K562 (cell line): ENCODE results near the gene C3. TPM values are rescaled to one million over a fixed set of nuclear protein-coding genes. Genes with fewer than 3 reads are reported as not detected.
A peak's percentile ranks its signal among the peaks of the same experiment; 100 is the strongest.

Source experiments
- CBFA2T2 ChIP-seq: fragments of 450-650 bp; conservative IDR thresholded peaks from 2 replicates; pipeline ENCODE4 v1.6.1; 2017; ENCODE audit warnings: mild to moderate bottlenecking
- DNMT1 ChIP-seq: fragments of 450-650 bp; IDR thresholded peaks from 2 replicates; pipeline ENCODE4 v1.6.1; 2016; ENCODE audit warnings: antibody characterized with exemption, mild to moderate bottlenecking
- ELF2 ChIP-seq: fragments of 250-450 bp; sonication (Bioruptor Pico); IDR thresholded peaks from 2 replicates; pipeline ENCODE4 v1.5.0; 2021; ENCODE audit warnings: mild to moderate bottlenecking
- ESRRA ChIP-seq: fragments of 450-650 bp; IDR thresholded peaks from 2 replicates; pipeline ENCODE4 v1.6.1; 2014; ENCODE audit warnings: low read depth, mild to moderate bottlenecking, moderate library complexity, borderline replicate concordance
- GATAD2B ChIP-seq: fragments of 450-650 bp; IDR thresholded peaks from 2 replicates; pipeline ENCODE4 v1.6.1; 2017; ENCODE audit warnings: mild to moderate bottlenecking, borderline replicate concordance
- ILK ChIP-seq: fragments of 450-650 bp; IDR thresholded peaks from 2 replicates; pipeline ENCODE4 v1.6.1; 2016; ENCODE audit warnings: missing genetic modification characterization, low read depth, mild to moderate bottlenecking, missing compliant biosample characterization, moderate library complexity, borderline replicate concordance
- MED1 ChIP-seq: sonication (generic); formaldehyde crosslinking; IDR thresholded peaks from 2 replicates; pipeline ENCODE4 v1.8.1; 2023; ENCODE audit warnings: missing genetic modification reagents, borderline replicate concordance
- MYC ChIP-seq, 2 experiments: fragments of 250-450 bp in 1 of 2; sonication (Bioruptor Pico) in 1 of 2; IDR thresholded peaks; 2 replicates each; pipeline versions ENCODE4 v1.5.1 to v1.6.1; 2012 to 2021; ENCODE audit warnings: low read depth in 2 of 2, borderline replicate concordance in 1 of 2, improper control_type of control experiment in 1 of 2, low read length in 1 of 2, mild to moderate bottlenecking in 1 of 2, moderate library complexity in 1 of 2
- SLC30A9 ChIP-seq: fragments of 250-450 bp; sonication (Bioruptor Pico); IDR thresholded peaks from 2 replicates; pipeline ENCODE4 v1.8.0; 2022; ENCODE audit warnings: mild to moderate bottlenecking, moderate library complexity
- SMARCA5 ChIP-seq: fragments of 450-650 bp; IDR thresholded peaks from 2 replicates; pipeline ENCODE4 v1.6.1; 2016
- SNIP1 ChIP-seq: fragments of 450-650 bp; IDR thresholded peaks from 2 replicates; pipeline ENCODE4 v1.7.1; 2017; ENCODE audit warnings: low read depth, mild to moderate bottlenecking
- ZNF24 ChIP-seq: fragments of 450-650 bp; IDR thresholded peaks from 2 replicates; pipeline ENCODE4 v1.6.1; 2016
- ZNF551 ChIP-seq: fragments of 250-450 bp; sonication (Bioruptor Pico); IDR thresholded peaks from 2 replicates; pipeline ENCODE4 v1.5.0; 2021; ENCODE audit warnings: mild to moderate bottlenecking, moderate library complexity
- ZSCAN29 ChIP-seq: fragments of 450-650 bp; IDR thresholded peaks from 2 replicates; pipeline ENCODE4 v1.6.1; 2017
- polyA plus RNA-seq, 8 experiments: library from polyadenylated mRNA; depleted of rRNA in 4 of 8; stranded (reverse) in 5 of 8; unstranded in 3 of 8; fragments of >200 nt; fragmentation: Nextera tagmentation in 2 of 8; fragmentation: Illumina TruSeq in 1 of 8; extraction: Ambion mirVana in 2 of 8; extraction: Trizol in 1 of 8; gene quantifications; 2 replicates each; pipeline versions ENCODE4 v1.2.1 to v1.2.3, GENCODE V29; 2011 to 2014; ENCODE audit warnings: inconsistent platforms in 1 of 8, missing spikeins in 1 of 8
- total RNA-seq, 7 experiments: library from RNA; depleted of rRNA in 6 of 7; stranded (reverse); fragments of >200 nt in 6 of 7; fragmentation: Illumina TruSeq in 2 of 7; extraction: Trizol in 2 of 7; gene quantifications; 2 replicates each; pipeline versions ENCODE4 v1.2.1 to v1.2.3, GENCODE V29; 2011 to 2021; ENCODE audit warnings: low replicate concordance in 1 of 7
- TF ChIP-seq, protein P1 (sequence below): fragments of 450-650 bp; formaldehyde crosslinking; IDR thresholded peaks from 2 replicates; pipeline ENCODE4 v1.4.0; 2020; ENCODE audit warnings: mild to moderate bottlenecking, moderate library complexity
- TF ChIP-seq, protein P2 (sequence below): fragments of 250-450 bp; sonication (Bioruptor Pico); IDR thresholded peaks from 2 replicates; pipeline ENCODE4 v1.5.0; 2021; ENCODE audit warnings: mild to moderate bottlenecking, borderline replicate concordance
- TF ChIP-seq, protein P3 (sequence below), 2 experiments: fragments of 450-650 bp; conservative IDR thresholded peaks; 2 replicates each; pipeline ENCODE4 v1.6.1; 2017; ENCODE audit warnings: mild to moderate bottlenecking in 2 of 2, moderate library complexity in 2 of 2
- TF ChIP-seq, protein P4 (sequence below): sonication (generic); formaldehyde crosslinking; IDR thresholded peaks from 2 replicates; pipeline ENCODE4 v1.9.0; 2022; ENCODE audit warnings: mild to moderate bottlenecking, missing genetic modification reagents
- TF ChIP-seq, protein P5 (sequence below): IDR thresholded peaks from 3 replicates; pipeline ENCODE4 v1.6.1; 2011; ENCODE audit warnings: borderline replicate concordance, mild to moderate bottlenecking, moderate library complexity; ENCODE audit not compliant: insufficient read length; ENCODE audit errors: extremely low read depth

The C3 gene
- total and polyA plus RNA-seq, 9 of the 15 experiments (the other 6 are each of a cell fraction or from before 2014, with no cell fraction given), result 0.59 to 10.6 (median 2.2) TPM

DNA sequence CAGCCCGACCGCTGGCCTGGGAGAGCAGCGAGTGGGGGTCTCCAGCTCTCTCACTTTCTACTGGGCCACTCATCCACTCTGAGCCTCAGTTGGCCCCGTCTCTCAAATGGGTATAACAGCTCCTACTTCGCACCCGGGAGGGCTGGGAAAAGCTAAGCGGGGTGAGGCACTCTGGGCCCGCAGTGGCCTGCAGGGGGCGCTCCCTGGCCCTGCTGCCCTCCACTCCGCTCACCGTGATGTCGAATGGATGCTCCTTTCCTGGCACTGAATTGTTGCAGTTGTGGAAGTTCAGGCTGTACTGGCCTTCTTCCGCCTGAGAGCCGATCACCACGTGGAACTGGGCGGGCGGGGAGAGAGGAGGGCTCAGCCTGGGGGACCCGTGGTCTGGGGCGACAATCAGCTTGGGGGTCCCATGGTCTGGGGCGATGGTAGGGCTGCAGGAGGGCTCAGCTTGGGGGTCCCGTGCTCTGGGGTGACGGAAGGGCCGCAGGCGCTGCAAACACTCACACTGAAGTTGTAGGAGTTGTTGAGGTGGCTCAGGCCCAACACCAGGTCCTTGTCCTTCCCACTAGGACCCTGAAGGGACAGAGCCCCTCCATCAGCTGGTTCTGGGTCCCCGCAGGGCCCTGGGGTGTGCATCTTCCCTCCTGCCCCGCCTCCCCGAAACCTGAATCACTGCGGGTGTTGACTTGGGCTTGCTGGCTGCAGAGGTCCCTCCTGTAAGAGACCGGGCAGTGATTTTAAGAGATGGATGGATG is 13.1 kb upstream of the C3 start (continued):
- TF ChIP-seq, protein P1, sequence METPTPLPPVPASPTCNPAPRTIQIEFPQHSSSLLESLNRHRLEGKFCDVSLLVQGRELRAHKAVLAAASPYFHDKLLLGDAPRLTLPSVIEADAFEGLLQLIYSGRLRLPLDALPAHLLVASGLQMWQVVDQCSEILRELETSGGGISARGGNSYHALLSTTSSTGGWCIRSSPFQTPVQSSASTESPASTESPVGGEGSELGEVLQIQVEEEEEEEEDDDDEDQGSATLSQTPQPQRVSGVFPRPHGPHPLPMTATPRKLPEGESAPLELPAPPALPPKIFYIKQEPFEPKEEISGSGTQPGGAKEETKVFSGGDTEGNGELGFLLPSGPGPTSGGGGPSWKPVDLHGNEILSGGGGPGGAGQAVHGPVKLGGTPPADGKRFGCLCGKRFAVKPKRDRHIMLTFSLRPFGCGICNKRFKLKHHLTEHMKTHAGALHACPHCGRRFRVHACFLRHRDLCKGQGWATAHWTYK (CRISPR knock-in tag), result no peak
- TF ChIP-seq GATAD2B (no peak), ELF2 (no peak), ZNF24 (peak; percentile 37; the same call in 1 of the 2 replicates), ESRRA (0 out of 2 replicates have a peak, but pooled peaks have one; percentile 15), DNMT1 (no peak), ILK (tag) (no peak), SNIP1 (no peak), SMARCA5 (peak; percentile 91), ZNF551 (CRISPR knock-in tag) (no peak), ZSCAN29 (no peak), SLC30A9 (CRISPR knock-in tag) (no peak), MYC (IDR thresholded peaks at IDR 0.05; ENCODE audit: low read depth, low read length) (no peak), MYC (CRISPR knock-in tag; IDR thresholded peaks at IDR 0.05; ENCODE audit: borderline replicate concordance, low read depth) (no peak), CBFA2T2 (no peak), MED1 (no peak)
- TF ChIP-seq, protein P2, sequence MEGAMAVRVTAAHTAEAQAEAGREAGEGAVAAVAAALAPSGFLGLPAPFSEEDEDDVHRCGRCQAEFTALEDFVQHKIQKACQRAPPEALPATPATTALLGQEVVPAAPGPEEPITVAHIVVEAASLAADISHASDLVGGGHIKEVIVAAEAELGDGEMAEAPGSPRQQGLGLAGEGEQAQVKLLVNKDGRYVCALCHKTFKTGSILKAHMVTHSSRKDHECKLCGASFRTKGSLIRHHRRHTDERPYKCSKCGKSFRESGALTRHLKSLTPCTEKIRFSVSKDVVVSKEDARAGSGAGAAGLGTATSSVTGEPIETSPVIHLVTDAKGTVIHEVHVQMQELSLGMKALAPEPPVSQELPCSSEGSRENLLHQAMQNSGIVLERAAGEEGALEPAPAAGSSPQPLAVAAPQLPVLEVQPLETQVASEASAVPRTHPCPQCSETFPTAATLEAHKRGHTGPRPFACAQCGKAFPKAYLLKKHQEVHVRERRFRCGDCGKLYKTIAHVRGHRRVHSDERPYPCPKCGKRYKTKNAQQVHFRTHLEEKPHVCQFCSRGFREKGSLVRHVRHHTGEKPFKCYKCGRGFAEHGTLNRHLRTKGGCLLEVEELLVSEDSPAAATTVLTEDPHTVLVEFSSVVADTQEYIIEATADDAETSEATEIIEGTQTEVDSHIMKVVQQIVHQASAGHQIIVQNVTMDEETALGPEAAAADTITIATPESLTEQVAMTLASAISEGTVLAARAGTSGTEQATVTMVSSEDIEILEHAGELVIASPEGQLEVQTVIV (CRISPR knock-in tag), result no peak
- TF ChIP-seq, protein P3, sequence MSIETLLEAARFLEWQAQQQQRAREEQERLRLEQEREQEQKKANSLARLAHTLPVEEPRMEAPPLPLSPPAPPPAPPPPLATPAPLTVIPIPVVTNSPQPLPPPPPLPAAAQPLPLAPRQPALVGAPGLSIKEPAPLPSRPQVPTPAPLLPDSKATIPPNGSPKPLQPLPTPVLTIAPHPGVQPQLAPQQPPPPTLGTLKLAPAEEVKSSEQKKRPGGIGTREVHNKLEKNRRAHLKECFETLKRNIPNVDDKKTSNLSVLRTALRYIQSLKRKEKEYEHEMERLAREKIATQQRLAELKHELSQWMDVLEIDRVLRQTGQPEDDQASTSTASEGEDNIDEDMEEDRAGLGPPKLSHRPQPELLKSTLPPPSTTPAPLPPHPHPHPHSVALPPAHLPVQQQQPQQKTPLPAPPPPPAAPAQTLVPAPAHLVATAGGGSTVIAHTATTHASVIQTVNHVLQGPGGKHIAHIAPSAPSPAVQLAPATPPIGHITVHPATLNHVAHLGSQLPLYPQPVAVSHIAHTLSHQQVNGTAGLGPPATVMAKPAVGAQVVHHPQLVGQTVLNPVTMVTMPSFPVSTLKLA (conservative IDR thresholded peaks at IDR 0.05), result no peak
- TF ChIP-seq, protein P4, sequence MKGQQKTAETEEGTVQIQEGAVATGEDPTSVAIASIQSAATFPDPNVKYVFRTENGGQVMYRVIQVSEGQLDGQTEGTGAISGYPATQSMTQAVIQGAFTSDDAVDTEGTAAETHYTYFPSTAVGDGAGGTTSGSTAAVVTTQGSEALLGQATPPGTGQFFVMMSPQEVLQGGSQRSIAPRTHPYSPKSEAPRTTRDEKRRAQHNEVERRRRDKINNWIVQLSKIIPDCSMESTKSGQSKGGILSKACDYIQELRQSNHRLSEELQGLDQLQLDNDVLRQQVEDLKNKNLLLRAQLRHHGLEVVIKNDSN (CRISPR knock-in tag), result peak; percentile 14; the same call in 1 of the 2 replicates
- TF ChIP-seq, protein P5, sequence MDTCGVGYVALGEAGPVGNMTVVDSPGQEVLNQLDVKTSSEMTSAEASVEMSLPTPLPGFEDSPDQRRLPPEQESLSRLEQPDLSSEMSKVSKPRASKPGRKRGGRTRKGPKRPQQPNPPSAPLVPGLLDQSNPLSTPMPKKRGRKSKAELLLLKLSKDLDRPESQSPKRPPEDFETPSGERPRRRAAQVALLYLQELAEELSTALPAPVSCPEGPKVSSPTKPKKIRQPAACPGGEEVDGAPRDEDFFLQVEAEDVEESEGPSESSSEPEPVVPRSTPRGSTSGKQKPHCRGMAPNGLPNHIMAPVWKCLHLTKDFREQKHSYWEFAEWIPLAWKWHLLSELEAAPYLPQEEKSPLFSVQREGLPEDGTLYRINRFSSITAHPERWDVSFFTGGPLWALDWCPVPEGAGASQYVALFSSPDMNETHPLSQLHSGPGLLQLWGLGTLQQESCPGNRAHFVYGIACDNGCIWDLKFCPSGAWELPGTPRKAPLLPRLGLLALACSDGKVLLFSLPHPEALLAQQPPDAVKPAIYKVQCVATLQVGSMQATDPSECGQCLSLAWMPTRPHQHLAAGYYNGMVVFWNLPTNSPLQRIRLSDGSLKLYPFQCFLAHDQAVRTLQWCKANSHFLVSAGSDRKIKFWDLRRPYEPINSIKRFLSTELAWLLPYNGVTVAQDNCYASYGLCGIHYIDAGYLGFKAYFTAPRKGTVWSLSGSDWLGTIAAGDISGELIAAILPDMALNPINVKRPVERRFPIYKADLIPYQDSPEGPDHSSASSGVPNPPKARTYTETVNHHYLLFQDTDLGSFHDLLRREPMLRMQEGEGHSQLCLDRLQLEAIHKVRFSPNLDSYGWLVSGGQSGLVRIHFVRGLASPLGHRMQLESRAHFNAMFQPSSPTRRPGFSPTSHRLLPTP, result no peak
